PC-3 (cell line): ENCODE measurements around the gene PPP1R12B.

ENCODE experiments used
- CTCF ChIP-seq: fragments of 300-600 bp; sonication (generic); conservative IDR thresholded peaks from 2 replicates; pipeline ENCODE4 v1.5.1; 2017; ENCODE audit warnings: antibody characterized with exemption, low read depth, mild to moderate bottlenecking, low read length
- EZH2 ChIP-seq: fragments of 300-600 bp; sonication (generic); IDR thresholded peaks from one replicate; pipeline ENCODE4 v1.6.1; 2017; ENCODE audit warnings: antibody characterized with exemption, mild to moderate bottlenecking, low read length; ENCODE audit not compliant: unreplicated experiment

- TF ChIP-seq EZH2 (no peak), CTCF (no peak)
Observed at GRCh38 chr1:202587859-202588485, 239.5 kb downstream of the PPP1R12B start.
